HG03575 (cell line): ENCODE data around the gene MGAT4A.
"Not testable (repeated sequence)": the region's sequence is repeated elsewhere in the genome, so short reads cannot be mapped to it uniquely, and the experiment has no call there.

Experiments used
- ATAC-seq: cut with Tn5 transposase; IDR thresholded peaks from one replicate; pipeline ENCODE4 v1.9.1; 2021; ENCODE audit not compliant: unreplicated experiment, insufficient number of reproducible peaks, low FRiP score; ENCODE audit errors: extremely low read depth

The MGAT4A gene

GRCh38 chr2:98734162-98734561 is 3.2 kb upstream of the MGAT4A start:
- no peak for ATAC-seq

GRCh38 chr2:98732430-98733051 is 1.6 kb upstream of the MGAT4A start:
- no peak for ATAC-seq

- ATAC-seq = no peak
Measured at GRCh38 chr2:98731894-98732349, 990 bp upstream of the MGAT4A start.

GRCh38 chr2:98730707-98731040 is 258 bp downstream of the MGAT4A start:
- no peak for ATAC-seq

- ATAC-seq = no peak
Measured at GRCh38 chr2:98730053-98730706, 752 bp downstream of the MGAT4A start.

GRCh38 chr2:98729652-98730051 is 1.3 kb downstream of the MGAT4A start:
- ATAC-seq = no peak

- ATAC-seq = not testable (repeated sequence)
Measured at GRCh38 chr2:98728088-98728718, 2.7 kb downstream of the MGAT4A start.

- ATAC-seq = no peak
Measured at GRCh38 chr2:98727369-98728087, 3.4 kb downstream of the MGAT4A start.

GRCh38 chr2:98726735-98727368 is 4.1 kb downstream of the MGAT4A start:
- ATAC-seq = no peak

- ATAC-seq = no peak
Measured at GRCh38 chr2:98726205-98726604, 4.7 kb downstream of the MGAT4A start.

GRCh38 chr2:98720286-98720685 is 10.6 kb downstream of the MGAT4A start:
- no peak for ATAC-seq

- ATAC-seq = no peak
Measured at GRCh38 chr2:98717621-98718020, 13.3 kb downstream of the MGAT4A start.

GRCh38 chr2:98716786-98717185 is 14.1 kb downstream of the MGAT4A start:
- ATAC-seq = no peak

GRCh38 chr2:98715812-98716451 is 15.0 kb downstream of the MGAT4A start:
- ATAC-seq = no peak

GRCh38 chr2:98713332-98714015 is 17.5 kb downstream of the MGAT4A start:
- ATAC-seq = peak; percentile 83

GRCh38 chr2:98712145-98712544 is 18.8 kb downstream of the MGAT4A start:
- ATAC-seq = no peak

GRCh38 chr2:98711506-98711905 is 19.4 kb downstream of the MGAT4A start:
- ATAC-seq = no peak

GRCh38 chr2:98710734-98711133 is 20.2 kb downstream of the MGAT4A start:
- no peak for ATAC-seq
